GM13976 (cell line): ENCODE data around the gene GPR151.

Source experiments
- DNase-seq: peaks from one replicate; pipeline ENCODE4 v3.0.0; 2012; ENCODE audit warnings: low spot score
- CTCF ChIP-seq: IDR thresholded peaks from 2 replicates; pipeline ENCODE4 v1.5.1; 2012; ENCODE audit warnings: borderline replicate concordance, mild to moderate bottlenecking; ENCODE audit not compliant: insufficient read depth; ENCODE audit errors: extremely low read depth, missing control alignments, control extremely low read depth
- in situ Hi-C: fragments of 300-500 bp; cut with MboI; formaldehyde crosslinking; loops from one replicate; pipeline ENCODE4 v1.12.0; 2022; ENCODE audit warnings: low sequenced_read_pairs, mixed read lengths, inconsistent platforms; ENCODE audit not compliant: unreplicated experiment

The GPR151 gene

GRCh38 chr5:146513462-146513861 is 2.5 kb downstream of the GPR151 start:
- in situ Hi-C loops = no loop called here
- no peak for DNase-seq
- no peak for TF ChIP-seq CTCF

- TF ChIP-seq CTCF = no peak
- in situ Hi-C loops = no loop called here
- DNase-seq = no peak
Observed at GRCh38 chr5:146510559-146511125, 5.3 kb downstream of the GPR151 start.

GRCh38 chr5:146507428-146507827 is 8.6 kb downstream of the GPR151 start:
- DNase-seq = no peak
- in situ Hi-C loops = no loop called here
- no peak for TF ChIP-seq CTCF

- in situ Hi-C loops = no loop called here
- no peak for TF ChIP-seq CTCF
- DNase-seq = no peak
Observed at GRCh38 chr5:146499680-146500079, 16.3 kb downstream of the GPR151 start.

GRCh38 chr5:146494656-146495055 is 21.3 kb downstream of the GPR151 start:
- in situ Hi-C loops = no loop called here
- no peak for TF ChIP-seq CTCF
- no peak for DNase-seq

GRCh38 chr5:146490089-146490843 is 25.7 kb downstream of the GPR151 start:
- in situ Hi-C loops = no loop called here
- TF ChIP-seq CTCF = no peak
- DNase-seq = no peak
